HG03045 (cell line): ENCODE data around the gene TMEM263.
"Not testable (repeated sequence)": the region's sequence is repeated elsewhere in the genome, so short reads cannot be mapped to it uniquely, and the experiment has no call there.

ENCODE experiments used
- ATAC-seq: cut with Tn5 transposase; IDR thresholded peaks from one replicate; pipeline ENCODE4 v1.9.1; 2021; ENCODE audit warnings: mild to moderate bottlenecking, moderate library complexity; ENCODE audit not compliant: unreplicated experiment

Gene TMEM263

DNA sequence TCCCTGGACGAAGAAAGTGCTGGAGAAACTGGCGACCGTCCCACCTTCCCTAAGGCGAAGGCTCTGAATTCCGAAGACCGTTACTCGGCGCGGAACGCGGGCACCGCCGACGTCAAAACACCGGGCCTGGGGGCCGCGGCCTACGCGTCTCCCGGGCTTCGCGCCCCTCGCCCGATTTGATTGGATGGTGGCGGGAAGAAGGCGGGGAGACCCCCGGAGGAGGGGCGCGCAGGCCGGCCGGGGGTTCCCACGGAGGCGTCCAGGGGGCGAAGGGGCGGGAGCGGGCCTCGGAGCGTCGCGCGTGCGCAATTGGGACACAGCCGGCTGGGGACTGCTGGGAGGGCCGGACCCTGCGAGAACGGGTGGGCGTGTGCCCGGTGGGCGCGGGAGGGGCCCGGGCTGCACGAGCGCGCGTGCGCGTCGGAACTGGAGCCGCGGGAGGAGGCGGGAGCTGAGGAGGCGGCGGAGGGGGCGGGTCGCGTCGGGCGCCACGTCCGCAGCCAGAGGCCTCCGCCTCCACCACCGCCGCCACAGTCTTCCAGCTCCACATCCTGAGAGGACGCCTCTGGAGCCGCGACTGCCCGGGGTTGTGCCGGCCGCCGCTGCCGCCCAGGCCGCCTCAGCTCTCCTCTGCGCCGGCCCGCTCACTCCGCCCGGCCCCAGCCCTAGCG lies at the start of gene TMEM263:
TMEM263 (plus strand) TSS at position 531 of the 671 bp plus-strand sequence. CDS start 11,210 bp downstream, outside the sequence.
- peak; percentile 82 for ATAC-seq

DNA sequence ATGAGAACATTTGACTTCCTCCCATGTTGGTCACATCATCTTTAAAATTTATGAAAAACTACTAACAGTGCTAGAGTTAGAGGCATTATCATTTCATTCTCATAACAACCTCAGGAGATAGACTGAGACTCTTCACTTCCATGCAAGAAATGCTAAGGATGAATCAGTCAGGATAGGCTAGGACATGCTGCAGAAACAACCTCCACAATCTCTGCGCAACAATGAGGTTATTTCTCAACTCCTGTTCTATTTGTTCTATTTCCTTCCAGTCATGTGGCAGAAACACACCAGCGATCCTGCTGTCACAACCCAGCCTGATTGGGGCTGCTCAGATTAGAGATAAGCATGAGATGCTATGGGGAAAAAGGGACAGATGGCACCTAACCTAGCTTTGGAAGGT lies 49.0 kb upstream of the TMEM263 start:
- ATAC-seq = no peak

DNA sequence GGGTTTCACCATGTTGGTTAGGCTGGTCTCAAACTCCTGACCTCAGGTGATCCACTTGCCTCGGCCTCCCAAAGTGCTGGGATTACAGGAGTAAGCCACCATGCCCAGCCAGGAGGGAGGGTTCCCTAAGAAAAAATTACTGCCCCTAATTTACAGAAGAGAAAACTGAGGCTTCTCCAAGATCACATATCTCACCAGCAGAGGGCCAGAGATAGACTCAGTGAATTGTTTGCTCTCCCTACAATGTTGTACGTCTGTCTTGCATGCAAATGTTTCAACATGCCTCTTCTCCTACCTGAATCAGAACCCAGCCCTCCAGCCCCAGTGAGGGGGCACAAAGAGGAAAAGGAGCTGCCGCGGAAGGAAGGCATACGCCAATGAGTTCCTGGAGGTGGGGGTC lies 48.3 kb upstream of the TMEM263 start:
- ATAC-seq = no peak

DNA sequence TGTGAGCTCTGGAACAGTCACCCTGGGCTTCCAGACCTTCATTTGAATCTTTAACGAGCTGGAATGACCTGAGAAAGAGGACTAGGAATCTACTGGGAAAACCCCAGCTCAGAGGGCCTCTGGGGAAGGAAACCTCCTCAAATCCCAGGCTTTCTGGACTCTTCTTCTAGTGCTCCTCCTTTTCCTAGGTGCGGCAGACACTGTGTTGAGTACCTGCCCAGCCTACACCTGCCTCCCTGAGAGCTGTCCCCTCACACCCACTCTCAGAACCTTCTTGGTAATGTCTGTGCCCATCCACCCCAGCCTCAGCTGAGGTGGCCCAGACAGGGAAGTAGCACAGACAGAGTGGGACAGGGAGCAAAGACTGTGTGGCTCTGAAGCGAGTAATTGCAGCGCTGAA lies 47.9 kb upstream of the TMEM263 start:
- ATAC-seq = no peak

GRCh38 chr12:106908561-106908960 lies 47.1 kb upstream of the TMEM263 start:
- no peak for ATAC-seq

DNA sequence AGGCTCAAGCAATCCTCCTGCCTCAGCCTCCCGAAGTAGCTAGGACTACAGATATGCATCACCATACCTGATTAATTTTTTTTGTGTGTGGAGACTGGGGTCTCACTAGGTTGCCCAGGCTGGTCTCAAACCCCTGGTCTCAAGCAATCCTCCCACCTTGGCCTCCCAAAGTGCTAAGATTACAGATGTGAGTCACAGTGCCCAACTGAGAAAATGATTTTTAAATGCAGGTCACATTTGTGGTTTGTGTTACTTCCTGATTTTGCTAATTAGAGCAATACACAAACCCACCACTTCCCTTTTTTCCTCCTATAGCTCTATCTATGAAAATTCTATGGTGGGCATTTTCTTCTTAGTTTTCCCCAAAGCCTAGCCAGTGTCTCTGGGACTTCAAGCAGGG lies 45.5 kb upstream of the TMEM263 start:
- ATAC-seq = no peak

GRCh38 chr12:106911581-106911980 lies 44.1 kb upstream of the TMEM263 start:
- ATAC-seq = no peak

- ATAC-seq = no peak
Observed at GRCh38 chr12:106913456-106913855, 42.3 kb upstream of the TMEM263 start.

GRCh38 chr12:106914796-106915634 lies 40.7 kb upstream of the TMEM263 start:
- peak; percentile 56 for ATAC-seq

DNA sequence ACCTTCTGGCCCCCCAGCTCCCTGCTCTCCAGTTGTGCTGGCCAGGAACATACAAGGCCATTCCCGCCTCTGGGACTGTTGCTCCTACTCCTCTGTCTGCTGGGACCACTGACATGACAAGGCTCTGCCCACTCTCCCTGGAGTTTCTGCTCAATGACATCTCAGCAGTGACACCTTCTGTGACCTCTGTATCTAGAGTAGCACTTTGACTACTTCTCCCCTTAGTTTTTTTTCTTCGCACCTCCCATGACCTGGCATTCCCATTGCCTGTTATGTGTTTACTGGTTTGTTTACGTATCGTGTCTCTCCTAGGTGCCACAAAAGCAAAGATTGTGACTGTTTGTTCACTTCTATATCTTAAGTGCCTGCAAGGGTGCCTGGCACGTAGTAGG lies 40.1 kb upstream of the TMEM263 start:
- ATAC-seq = peak; percentile 17

DNA sequence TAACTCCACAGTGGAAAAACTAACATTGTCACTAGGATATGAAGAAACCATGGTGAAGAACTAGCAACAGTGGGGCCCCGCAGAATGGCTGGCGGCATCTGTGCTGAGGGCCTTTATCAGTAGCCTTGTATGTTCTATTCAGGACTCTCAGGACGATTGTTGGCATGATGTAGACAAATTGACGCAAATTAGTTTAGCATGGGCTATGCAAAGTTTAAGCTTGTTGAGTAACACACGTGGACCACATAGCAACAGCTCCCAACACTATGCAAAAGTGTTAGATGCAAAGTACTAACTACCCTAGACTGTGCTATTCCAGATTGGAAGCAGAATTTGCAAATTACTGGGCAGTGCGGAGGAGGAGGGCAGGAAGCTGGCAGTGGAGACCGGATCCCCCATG lies 38.2 kb upstream of the TMEM263 start:
- no peak for ATAC-seq

DNA sequence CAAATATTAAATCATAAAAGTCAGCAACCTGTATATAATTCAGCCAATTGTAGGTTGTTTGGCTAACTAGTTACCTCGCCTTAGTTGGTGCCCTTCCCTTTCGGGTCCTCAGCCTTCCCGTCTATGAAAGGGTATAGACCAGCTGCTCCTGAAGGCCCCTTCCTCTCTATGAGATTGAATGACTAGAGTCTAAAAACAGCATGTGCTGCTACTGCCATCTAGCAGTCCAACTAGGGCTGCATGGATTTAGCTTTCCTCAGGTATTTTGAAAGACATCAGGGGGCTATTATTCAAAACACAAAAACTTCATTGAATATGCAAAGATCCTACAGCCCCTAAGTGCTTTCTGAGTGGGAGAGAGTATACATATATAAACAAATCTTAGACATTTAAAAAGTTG lies 37.0 kb upstream of the TMEM263 start:
- no peak for ATAC-seq

- no peak for ATAC-seq
Observed at GRCh38 chr12:106919910-106920544, 35.7 kb upstream of the TMEM263 start.

GRCh38 chr12:106921976-106922375 lies 33.7 kb upstream of the TMEM263 start:
- not testable (repeated sequence) for ATAC-seq

- not testable (repeated sequence) for ATAC-seq
Observed at GRCh38 chr12:106923594-106923993, 32.1 kb upstream of the TMEM263 start.

DNA sequence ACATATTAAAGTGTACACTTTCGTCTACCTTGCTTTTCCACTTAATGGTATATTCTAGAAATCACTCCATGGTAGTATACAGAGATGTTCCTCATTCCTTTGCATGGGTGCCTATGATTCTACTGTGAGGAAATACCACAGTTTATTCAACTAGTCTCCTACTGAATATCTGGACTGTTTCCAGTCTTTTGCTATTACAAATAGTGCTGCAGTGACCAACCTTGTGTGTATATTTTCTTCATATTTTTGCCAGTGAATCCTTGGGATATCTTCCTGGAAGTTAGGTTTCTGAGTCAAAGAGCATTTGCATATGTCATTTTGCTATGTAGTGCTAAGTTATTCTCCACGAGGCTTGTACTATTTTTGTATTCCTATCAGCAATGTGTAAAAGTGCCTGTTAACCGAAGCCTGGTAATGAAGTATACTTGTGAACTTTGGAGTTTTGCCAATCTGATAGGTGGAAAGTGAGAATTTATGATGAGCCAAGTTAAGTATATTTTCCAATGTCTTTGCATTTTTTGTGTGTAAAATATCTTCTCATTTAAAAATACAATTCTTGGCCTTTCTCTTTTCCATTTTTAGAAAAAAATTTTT lies 31.3 kb upstream of the TMEM263 start:
- no peak for ATAC-seq

DNA sequence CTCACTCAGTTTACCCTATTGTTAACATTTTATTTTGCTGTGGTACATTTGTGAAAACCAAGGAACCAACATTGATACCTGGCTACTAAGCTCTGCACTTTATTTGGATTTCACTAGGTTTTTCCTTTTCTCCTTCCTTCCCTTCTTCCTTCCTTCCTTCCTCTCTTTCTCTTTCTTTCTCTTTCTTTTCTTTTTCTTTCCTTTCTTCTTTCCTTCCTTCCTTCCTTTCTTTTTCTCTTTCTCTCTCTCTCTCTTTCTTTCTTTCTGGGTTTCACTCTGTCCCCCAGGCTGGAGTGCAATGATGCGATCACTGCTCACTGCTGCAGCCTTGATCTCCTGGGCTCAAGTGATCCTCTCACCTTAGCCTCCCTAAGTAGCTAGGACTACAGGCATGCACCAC lies 29.1 kb upstream of the TMEM263 start:
- ATAC-seq = no peak

GRCh38 chr12:106934277-106934676 lies 21.4 kb upstream of the TMEM263 start:
- no peak for ATAC-seq

DNA sequence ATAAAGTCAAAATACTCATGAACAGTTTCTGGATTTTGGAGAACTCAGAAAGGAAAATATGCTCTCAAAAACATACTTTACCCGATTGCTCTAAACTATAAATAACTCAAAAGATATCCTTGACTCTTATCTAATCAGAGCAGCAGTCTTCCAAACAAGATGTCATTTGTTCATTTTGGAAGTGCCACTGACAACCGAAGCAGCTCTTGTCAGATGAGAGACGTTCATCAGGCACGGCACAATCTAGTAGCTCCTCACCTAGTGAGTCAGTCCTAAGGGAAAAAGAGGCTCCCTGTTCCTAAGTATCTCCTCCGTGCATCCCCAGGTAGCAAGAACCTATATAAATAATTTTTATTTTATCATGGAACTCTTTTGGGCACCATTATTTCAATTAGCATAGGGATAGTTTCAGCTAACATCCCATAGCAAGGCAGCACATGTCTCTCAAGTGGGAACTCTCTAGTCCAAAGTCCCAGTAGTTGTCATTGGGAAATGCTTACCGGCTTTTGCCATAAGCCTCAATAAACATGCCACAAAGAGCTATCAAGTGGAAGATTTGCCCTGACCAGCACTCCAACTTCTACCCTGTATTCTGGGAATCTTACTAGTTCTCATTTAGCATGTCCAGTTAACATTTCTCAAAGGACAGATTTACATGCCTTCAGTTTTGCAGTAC lies 14.1 kb upstream of the TMEM263 start:
- no peak for ATAC-seq

DNA sequence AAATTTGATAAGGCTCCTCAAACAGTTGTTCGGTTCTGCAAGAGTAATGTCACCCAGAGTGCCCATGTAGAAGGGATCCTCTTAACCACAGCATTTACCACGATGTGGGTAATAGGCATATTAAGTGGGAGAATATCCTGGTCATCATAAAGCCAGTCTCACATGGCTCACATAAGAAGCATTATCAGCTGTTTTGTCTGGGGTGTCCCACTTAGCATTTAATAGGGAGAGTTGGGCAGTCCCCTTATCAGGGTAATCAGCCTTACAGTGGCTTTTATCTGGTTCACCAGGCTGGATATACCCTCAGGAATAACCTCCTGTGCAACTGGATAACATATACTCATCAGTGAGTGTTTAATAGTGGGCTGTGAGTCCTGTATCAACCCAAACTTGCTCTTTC lies 12.9 kb upstream of the TMEM263 start:
- ATAC-seq = no peak
